ENCODE results near the gene IFI35.
"Not testable (repeated sequence)": the region's sequence is repeated elsewhere in the genome, so short reads cannot be mapped to it uniquely, and the experiment has no call there.

The IFI35 gene

DNA sequence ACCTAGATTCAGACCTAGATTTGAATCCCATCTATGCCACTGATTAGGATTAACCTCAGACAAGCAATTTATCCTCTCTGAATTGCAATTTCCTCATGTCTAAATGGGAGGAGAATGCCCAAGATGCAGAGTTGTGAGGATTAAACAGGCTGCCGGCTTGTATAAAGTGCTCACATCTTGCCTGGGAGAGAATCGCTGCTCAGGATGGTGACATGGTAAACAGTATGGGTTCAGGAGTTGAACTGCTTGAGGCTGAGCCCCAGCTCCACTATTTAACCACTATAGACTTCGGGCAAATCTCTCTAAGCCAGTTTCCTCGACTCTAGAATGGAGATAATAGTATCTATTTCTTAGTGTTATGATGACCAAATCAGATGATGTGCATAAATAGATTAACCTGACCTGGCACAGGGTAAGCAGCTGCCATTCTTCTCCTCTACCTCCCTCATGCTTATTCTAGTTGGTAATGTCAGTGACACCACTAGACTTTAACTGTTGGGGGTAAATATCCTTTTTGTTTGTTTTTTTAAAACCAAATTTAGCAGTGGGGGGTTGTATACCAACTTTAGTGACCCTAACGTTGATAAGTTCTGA is 9.1 kb upstream of the IFI35 start:
- ChIA-PET CTCF (interaction anchor here (0.8 to 2.9 kb wide), 12 partner anchors 10 to 173 kb away, joined by 3 to 21 read pairs (median 4); partner anchors contain the start of genes AARSD1, BECN1, PTGES3L and RUNDC1), POLR2A (interaction anchor here (0.5 to 3.6 kb wide), 61 partner anchors 9 to 698 kb away, joined by 3 to 50 read pairs (median 4); partner anchors contain the start of genes AARSD1, AOC3, ARL4D and BECN1)
- TF ChIP-seq, protein P1, sequence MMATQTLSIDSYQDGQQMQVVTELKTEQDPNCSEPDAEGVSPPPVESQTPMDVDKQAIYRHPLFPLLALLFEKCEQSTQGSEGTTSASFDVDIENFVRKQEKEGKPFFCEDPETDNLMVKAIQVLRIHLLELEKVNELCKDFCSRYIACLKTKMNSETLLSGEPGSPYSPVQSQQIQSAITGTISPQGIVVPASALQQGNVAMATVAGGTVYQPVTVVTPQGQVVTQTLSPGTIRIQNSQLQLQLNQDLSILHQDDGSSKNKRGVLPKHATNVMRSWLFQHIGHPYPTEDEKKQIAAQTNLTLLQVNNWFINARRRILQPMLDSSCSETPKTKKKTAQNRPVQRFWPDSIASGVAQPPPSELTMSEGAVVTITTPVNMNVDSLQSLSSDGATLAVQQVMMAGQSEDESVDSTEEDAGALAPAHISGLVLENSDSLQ (IDR thresholded peaks at IDR 0.05), result no peak
- TF ChIP-seq ZNF384 (IDR thresholded peaks at IDR 0.05) (no peak), NFRKB (IDR thresholded peaks at IDR 0.05) (no peak), L3MBTL2 (conservative IDR thresholded peaks at IDR 0.05) (no peak; the same call in 1 of the 2 replicates), CTBP1 (IDR thresholded peaks at IDR 0.05; ENCODE audit: borderline replicate concordance) (no peak), LEF1 (IDR thresholded peaks at IDR 0.05; ENCODE audit: borderline replicate concordance) (no peak), ARNT (IDR thresholded peaks at IDR 0.05) (no peak), FOXK2 (IDR thresholded peaks at IDR 0.05) (no peak), SP1 (IDR thresholded peaks at IDR 0.05) (no peak), TARDBP (IDR thresholded peaks at IDR 0.05) (no peak), BHLHE40 (IDR thresholded peaks at IDR 0.05; ENCODE audit: borderline replicate concordance) (no peak), SUZ12 (IDR thresholded peaks at IDR 0.05) (no peak), ELF4 (IDR thresholded peaks at IDR 0.05) (no peak), FOXM1 (IDR thresholded peaks at IDR 0.05; ENCODE audit: borderline replicate concordance) (no peak; the same call in 1 of the 2 replicates), FOXA1 (IDR thresholded peaks at IDR 0.05) (no peak), HDGF (IDR thresholded peaks at IDR 0.05; ENCODE audit: borderline replicate concordance) (no peak)
- DNase-seq (ENCODE audit: extremely low spot score), result no peak

DNA sequence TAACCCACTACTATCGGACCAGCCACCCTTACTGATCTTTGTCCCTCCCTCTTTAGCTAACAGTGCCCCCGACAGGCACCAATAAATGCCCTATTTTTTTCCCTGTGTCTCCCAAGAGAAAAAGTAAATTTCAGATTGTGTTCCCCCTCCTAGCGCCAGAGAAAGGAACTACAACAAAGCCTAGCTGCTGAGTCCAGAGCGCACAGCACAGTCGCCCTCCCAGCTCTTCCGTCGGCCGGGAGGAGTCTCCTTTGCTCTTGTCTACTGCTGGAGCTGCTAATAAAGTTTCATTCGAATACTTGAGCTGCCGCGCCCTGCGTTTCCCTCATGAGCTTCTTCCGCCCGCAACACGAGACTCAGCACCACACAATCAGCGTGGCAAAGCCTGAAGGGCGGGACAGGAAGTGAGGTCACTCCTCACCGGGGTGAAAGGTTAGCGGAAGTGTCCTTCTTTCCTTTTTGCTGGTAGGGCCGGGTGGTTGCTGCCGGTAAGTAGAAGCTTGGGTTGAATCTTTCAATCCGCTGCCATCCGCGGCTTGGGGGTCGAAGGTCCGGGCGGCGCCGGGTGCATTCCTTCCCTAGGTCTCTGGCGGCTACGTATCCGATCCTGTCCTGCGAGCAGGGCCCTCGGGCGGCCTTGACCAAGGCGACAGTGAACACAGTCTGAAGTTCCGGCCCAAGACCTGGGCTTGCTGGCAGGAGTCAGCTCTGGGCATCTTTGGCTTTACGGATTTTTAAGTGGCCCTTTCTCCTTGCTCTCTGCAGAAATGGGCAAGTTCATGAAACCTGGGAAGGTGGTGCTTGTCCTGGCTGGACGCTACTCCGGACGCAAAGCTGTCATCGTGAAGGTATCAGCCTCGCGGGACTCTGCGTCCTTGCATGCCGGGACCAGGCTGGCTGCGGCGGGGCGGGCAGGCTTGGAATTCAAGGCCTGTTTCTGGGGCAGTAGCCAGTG is 8.3 kb upstream of the IFI35 start, which contains the start of gene RPL27:
TSS of gene RPL27 (plus strand) at position 436 of the 955 bp plus-strand sequence. CDS start at position 768, 332 bp downstream.
- DNase-seq (ENCODE audit: extremely low spot score), result peak; percentile 95
- ChIA-PET CTCF (interaction anchor here (0.6 to 2.9 kb wide), 13 partner anchors 10 to 174 kb away, joined by 3 to 21 read pairs (median 4); partner anchors contain the start of genes AARSD1, BECN1, PTGES3L and RUNDC1), POLR2A (interaction anchor here (0.5 to 3.6 kb wide), 62 partner anchors 8 to 697 kb away, joined by 3 to 50 read pairs (median 4); partner anchors contain the start of genes AARSD1, AOC3, ARL4D and BECN1)
- no peak for TF ChIP-seq SUZ12 (IDR thresholded peaks at IDR 0.05)
- peak; percentile 92; the same call in 1 of the 2 replicates for TF ChIP-seq FOXK2 (IDR thresholded peaks at IDR 0.05)
- TF ChIP-seq NFRKB (IDR thresholded peaks at IDR 0.05), result peak; percentile 59; the same call in 1 of the 2 replicates
- TF ChIP-seq, protein P1 (IDR thresholded peaks at IDR 0.05), result peak; percentile 37; the same call in 1 of the 2 replicates
- peak; percentile 96 for TF ChIP-seq ELF4 (IDR thresholded peaks at IDR 0.05)
- no peak for TF ChIP-seq TARDBP (IDR thresholded peaks at IDR 0.05)
- peak; percentile 77 for TF ChIP-seq CTBP1 (IDR thresholded peaks at IDR 0.05; ENCODE audit: borderline replicate concordance)
- TF ChIP-seq L3MBTL2 (conservative IDR thresholded peaks at IDR 0.05), result peak; percentile 60
- TF ChIP-seq ZNF384 (IDR thresholded peaks at IDR 0.05), result peak; percentile 93

DNA sequence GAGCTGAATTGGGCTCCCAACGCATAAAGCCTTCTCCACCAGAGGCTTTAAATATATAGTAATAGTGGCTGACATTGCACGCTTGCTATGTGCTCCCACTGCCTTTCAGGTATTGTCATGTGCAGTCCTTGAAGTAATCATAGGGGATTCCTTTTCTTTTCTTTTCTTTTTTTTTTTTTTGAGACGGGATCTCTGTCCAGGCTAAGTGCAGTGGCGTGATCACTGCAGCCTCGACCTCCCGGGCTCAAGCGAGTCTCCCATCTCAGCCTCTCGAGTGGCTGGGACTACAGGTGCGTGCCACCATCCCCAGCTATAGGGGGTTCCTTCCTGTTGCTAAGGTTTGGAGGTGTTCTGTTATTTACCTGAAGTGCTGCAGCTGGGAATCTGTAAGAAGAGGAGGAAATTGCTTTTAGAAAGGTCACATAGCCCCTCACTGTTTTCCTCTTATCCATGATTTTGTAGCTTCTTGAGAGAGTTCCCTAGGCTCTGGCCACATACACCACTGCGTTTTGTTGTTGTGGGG is 7.5 kb upstream of the IFI35 start:
- ChIA-PET POLR2A (interaction anchor here (0.6 to 3.6 kb wide), 18 partner anchors 8 to 485 kb away, joined by 3 to 50 read pairs (median 16); partner anchors contain the start of genes AARSD1, BECN1, DHX8 and IFI35), CTCF (interaction anchor here (1.5 kb wide), 1 partner anchor 36 kb away, joined by 3 read pairs; no protein-coding TSS in a partner anchor)
- DNase-seq (ENCODE audit: extremely low spot score), result no peak
- TF ChIP-seq FOXM1 (IDR thresholded peaks at IDR 0.05; ENCODE audit: borderline replicate concordance) (no peak), HDGF (IDR thresholded peaks at IDR 0.05; ENCODE audit: borderline replicate concordance) (no peak), CTBP1 (IDR thresholded peaks at IDR 0.05; ENCODE audit: borderline replicate concordance) (no peak), NFRKB (IDR thresholded peaks at IDR 0.05) (no peak), FOXA1 (IDR thresholded peaks at IDR 0.05) (no peak), L3MBTL2 (conservative IDR thresholded peaks at IDR 0.05) (no peak), SP1 (IDR thresholded peaks at IDR 0.05) (no peak), LEF1 (IDR thresholded peaks at IDR 0.05; ENCODE audit: borderline replicate concordance) (no peak)

DNA sequence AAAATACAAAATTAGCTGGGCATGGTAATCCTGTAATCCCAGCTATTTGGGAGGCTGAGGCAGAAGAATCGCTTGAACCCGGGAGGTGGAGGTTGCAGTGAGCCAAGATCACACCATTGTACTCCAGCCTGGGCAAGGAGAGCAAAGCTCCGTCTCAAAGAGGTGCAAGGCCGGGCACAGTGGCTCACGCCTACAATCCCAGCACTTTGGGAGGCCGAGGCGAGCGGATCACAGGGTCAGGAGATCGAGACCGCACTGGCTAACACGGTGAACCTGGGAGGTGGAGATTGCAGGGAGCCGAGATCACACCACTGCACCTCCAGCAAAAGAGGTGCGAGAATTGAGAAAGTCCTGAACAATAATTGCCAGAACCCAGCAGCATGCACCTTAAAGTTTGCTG is 5.7 kb upstream of the IFI35 start:
- POLR2A ChIA-PET; CTCF ChIA-PET; DNase-seq (ENCODE audit: extremely low spot score): not testable (repeated sequence)

DNA sequence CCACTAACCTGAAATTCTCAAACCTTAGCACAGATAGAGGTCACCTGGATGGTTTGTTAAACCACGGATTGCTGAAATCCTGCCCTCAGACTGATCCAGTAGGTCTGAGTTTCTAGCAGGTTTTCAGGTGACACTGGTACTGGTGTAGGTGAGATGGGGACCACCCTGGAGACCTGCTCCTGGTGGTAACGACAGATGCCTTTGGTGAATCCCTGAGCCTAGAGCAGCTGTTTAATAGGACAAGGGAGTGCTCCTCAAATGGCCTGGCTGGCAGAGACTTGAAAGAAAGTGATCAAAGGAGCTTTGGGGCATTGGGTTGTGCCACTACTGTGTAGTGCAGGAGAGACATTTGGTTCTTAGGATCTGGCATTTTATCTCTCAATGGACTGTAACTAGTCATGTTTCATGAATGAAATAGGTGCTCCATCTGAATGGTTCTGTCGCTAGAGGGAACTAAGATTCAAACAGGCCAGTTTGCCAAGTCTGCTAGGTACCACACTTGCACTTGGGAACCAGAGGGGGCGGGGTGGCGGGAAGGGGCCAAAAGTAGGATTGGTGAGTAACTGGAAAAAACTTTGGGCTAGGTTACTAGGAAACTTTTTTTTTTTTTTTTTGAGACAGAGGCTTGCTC is 2.9 kb upstream of the IFI35 start:
- DNase-seq (ENCODE audit: extremely low spot score), result no peak
- no peak for TF ChIP-seq TARDBP (IDR thresholded peaks at IDR 0.05)
- 0 out of 2 replicates have a peak, but pooled peaks have one; percentile 4 for TF ChIP-seq ZNF384 (IDR thresholded peaks at IDR 0.05)
- CTCF ChIA-PET, result interaction anchor here (0.6 kb wide), 1 partner anchor 630 kb away, joined by 3 read pairs; no protein-coding TSS in a partner anchor
- POLR2A ChIA-PET, result interaction anchor here (1.5 kb wide), 1 partner anchor 122 kb away, joined by 5 read pairs; the partner anchor contains the start of gene BRCA1

Measured in HEK293T (cell line).